AML-193 (cell line): Measurements from ENCODE around the gene KAT8.

Experiments used
- DNase-seq, 2 experiments: peaks; one replicate each; lab custom pipeline; 2025; lab: John Stamatoyannopoulos, UW

KAT8 gene

DNA sequence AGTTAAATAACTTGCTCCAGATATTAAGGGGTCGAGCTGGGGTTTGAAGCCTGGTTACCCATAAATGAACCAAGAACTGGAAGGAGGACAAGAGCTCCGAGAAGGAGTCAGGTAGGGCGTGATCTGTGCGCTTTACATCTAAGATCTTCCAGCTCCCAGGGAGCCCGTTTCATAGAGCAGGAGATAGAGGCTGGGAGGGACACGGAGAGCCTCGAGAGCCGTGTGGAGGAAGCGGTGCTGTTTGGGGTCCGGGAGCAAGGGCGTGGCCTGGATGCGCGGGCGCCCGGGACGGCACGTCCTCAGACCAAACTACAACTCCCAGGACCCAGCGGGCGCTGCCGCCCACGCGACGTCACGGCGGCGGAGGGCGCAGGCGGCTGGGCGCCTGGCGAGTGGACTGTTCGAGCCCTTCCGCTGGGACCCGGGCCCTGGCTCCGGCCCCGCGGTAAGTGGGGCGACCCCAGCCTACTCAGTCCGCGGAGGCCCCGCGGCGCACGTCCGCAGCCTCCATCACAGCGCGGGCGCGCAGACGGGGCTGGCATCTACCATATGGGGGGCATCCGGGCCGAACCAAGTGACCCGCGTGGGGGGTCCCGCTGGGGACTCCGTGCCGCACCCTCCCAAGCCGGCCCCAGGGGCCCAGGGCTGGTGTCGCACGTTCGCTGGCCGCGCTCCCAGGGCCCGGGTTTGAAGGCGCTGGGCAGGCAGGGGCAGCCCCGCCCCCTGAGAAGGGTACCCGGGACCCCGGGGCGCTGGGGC is 9.2 kb upstream of the KAT8 start, which contains the start of gene BCKDK:
Gene BCKDK (plus strand): TSS at position 352 of the 759 bp plus-strand sequence. CDS start 838 bp downstream, outside the sequence.
- DNase-seq = peak; percentile 62 to 72

DNA sequence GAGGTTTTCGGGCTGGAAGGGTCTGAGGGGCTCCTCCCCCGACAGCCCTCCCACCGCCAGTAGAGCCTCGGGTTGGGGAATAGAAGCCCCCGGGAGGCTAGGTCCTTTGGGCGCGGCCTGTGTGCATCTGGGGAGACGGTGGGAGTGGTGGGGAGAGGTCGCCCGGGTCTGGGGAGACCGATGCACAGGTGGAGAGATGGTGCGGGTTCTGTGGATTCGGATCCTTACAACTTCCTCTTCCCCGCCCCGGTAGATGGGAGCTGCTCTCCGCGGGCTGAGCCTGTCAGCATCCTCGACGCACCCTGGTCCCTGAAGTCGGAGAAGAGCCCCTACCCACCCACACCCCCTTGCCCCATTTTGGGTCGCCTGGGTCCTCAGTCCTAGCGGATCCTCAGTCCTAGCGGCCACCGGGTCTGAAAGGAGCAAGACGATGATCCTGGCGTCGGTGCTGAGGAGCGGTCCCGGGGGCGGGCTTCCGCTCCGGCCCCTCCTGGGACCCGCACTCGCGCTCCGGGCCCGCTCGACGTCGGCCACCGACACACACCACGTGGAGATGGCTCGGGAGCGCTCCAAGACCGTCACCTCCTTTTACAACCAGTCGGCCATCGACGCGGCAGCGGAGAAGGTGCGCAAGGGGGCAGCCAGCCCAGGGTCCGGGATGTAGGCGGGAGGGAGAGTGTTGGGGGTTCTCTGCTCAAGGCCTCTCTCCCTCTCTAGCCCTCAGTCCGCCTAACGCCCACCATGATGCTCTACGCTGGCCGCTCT is 8.5 kb upstream of the KAT8 start:
- no peak for DNase-seq

DNA sequence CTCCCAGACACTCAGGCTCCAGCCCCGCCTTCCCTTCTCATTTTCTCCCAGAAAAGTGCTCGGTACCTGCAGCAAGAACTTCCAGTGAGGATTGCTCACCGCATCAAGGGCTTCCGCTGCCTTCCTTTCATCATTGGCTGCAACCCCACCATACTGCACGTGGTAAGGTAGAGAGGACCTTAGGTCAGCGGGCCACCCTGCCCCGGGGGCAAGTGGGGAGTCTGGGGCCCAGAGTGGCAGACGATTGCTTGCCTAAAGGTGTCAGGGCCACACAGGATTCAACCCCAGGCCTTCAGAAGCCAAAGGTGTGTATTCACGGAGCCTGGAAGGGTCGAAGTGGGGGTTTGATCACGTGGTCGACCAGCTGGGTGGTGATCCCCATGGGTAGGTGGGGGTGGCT is 7.8 kb upstream of the KAT8 start:
- no peak for DNase-seq

DNA sequence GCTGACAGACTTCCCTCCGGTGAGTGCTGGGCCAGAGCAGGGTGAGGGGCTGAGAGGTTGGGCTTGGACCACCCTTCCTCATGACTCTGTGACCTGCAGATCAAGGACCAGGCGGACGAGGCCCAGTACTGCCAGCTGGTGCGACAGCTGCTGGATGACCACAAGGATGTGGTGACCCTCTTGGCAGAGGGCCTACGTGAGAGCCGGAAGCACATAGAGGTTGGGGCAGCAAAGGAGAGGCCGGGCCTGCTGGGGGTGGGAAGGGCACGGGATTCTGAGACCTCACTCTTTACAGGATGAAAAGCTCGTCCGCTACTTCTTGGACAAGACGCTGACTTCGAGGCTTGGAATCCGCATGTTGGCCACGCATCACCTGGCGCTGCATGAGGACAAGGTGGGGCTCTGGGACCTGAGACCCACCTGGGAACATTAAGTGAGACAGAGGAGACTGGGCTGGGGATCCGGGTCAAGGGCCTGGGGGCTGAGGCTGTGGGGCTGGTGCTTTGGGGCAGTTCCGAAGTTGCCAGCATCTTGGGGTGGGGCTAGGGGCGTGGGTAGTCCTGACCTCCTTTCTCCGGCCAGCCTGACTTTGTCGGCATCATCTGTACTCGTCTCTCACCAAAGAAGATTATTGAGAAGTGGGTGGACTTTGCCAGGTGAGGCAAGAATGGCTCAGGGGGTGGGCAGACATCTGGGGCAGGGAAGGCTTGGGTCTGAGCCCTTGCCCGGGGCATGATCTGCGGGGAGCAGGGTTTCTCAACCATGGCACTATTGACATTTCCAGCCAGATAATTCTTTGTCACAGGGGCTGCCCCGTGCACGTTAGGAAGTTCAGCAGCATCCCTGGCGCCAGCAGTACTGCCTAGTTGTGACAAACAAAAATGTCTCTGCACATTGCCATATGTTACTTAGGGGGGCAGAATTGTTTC is 7.1 kb upstream of the KAT8 start:
- no peak for DNase-seq

DNA sequence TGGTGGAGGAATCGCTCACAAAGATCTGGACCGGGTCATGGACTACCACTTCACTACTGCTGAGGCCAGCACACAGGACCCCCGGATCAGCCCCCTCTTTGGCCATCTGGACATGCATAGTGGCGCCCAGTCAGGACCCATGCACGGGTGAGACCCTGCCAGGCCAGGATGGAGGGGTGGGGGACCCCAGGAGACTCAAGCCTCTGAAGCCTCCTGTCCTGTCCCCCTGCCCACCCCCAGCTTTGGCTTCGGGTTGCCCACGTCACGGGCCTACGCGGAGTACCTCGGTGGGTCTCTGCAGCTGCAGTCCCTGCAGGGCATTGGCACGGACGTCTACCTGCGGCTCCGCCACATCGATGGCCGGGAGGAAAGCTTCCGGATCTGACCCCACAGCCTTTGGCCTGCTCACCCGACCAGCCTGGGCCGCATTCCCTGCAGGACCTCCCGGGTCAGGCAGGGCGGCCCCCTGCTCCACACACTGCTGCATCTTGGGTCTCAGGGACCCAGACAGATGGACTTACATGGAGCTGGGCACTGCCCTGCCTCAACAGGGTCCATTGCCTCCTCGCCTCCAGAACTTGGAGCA is 5.5 kb upstream of the KAT8 start:
- DNase-seq = no peak

DNA sequence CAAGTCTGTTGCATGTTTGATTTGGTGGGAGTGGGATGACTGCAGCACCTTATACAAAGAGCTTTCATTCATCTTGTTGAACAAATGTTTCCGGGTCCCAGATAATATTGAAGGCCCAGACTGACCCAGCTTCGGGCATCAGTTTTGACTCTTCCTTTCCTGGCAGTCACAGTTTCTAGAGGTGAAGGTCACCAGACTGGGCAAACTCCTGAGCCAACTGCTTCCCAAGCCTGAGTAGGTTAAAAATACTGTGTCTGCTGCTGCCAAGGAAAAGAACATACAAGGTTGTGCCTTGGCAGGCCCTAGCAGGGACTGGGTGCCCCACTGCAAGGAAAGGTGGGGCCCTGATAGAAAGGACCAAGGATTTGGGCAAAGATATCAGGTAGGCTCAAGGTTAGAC is 4.8 kb upstream of the KAT8 start:
- DNase-seq = no peak

DNA sequence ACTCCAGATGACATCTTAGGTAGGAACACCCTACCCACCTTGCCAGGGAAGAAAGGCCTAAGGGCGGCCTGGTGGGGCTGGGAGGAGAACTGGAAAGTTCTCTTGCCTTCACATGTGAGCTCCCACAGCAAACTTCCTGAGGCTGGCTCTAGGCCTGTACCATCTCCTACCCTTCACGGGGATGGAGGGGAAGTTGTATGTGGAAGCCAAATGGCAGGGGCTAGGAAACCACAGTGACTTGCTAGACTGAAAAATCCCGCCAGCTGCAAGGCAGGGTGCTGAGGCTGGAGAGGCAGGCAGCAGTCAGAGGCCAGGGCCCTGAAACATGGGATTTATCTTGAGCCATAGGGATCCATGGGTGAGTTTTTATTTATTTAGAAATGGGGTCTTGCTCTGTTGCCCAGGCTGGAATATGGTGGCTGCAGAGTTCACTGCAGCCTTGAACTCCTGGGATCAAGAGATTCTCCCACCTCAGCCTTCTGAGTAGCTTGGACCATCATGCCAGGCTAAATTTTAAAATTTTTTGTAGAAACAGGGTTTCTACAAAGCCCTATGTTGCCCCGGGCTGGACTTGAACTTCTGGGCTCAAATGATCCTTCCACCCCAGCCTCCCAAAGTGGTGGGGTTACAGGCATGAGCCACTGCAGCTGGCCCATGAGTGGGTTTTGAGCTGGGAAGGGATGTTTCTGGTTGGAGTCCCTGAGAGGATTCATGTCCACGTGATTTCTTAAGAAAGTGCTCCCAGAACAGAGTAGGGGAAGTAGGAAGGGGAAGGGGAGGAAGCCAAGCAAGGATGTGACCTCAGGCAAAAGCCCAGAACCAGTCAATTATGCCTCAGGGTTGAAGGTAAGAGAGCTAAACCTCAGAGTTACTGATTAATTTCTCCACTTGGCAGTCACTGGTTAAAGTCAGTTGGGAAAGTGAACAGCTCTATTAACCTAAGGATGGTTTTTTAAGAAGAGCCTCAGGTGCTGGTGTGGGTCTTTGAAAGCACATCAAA is 4.0 kb upstream of the KAT8 start:
- DNase-seq = peak; percentile 75 to 82

DNA sequence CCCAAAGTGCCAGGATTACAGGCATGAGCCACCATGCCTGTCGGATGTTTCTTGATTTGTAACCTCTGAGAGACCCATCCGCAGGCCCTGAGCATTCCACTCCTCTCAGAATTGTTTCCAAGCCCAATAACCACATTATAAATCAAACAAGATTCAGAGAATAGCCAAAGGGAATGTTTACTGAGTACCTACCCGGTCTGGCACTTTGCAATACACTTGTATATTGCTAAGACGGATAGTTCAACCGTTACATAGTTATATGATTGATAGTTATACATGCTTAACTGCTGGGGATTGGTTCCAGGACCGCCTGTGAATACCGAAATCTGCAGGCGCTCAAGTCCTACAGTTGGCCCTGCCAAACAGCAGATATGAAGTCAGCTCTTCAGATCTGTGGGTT is 3.0 kb upstream of the KAT8 start:
- no peak for DNase-seq

DNA sequence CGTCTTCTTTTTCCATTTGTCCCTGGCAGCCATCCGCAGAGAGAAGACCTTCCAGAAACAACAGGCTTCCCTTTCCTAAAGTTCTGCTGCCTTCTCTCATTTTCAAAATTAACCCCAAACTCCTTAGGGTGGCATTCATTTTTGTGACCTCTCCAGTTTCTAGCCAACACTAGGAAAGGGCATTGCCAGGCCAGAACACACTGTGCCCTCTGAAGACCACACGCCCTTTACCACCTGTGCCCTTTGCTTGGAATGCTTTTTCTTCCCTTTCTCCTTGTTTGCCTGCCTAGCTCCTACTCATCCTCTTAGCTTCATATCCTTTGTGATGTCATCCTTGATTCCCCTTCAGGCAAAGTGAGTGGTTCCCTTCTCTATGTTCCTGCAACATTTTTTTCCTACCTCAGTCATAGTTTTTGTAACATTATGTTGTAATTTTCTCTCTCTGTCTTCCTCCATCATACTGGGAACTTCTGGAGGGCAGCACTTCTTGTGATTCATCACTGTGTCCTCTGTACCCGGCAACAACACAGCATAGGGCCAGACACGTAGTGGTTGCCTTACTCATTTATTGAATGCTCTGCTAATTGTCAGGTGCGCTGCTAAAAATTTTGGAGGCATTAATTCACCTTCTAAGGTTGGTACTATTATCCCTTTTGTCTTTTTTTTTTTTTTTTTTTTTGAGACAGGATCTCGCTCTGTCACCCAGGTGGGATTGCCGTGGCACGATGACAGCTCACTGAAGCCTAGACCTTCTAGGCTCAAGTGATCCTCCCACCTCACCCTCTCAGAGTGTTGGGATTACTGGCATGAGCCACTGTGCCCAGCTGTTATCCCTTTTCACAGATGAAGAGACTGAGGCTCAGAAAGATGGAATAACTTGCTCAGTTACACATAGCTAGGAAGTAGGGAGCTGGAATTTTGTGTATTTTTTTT is 1.0 kb downstream of the KAT8 start:
- peak; percentile 57 to 64 for DNase-seq

DNA sequence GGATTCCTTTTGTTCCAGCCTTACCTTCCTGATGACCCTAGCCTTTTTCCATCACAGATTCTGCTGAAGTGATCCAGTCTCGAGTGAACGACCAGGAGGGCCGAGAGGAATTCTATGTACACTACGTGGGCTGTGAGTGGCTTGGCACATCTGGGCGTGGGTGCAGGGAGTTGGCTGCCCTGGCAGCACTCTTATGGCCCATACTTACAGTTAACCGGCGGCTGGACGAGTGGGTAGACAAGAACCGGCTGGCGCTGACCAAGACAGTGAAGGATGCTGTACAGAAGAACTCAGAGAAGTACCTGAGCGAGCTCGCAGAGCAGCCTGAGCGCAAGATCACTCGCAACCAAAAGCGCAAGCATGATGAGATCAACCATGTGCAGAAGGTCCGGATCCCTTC is 2.7 kb downstream of the KAT8 start:
- DNase-seq = no peak

DNA sequence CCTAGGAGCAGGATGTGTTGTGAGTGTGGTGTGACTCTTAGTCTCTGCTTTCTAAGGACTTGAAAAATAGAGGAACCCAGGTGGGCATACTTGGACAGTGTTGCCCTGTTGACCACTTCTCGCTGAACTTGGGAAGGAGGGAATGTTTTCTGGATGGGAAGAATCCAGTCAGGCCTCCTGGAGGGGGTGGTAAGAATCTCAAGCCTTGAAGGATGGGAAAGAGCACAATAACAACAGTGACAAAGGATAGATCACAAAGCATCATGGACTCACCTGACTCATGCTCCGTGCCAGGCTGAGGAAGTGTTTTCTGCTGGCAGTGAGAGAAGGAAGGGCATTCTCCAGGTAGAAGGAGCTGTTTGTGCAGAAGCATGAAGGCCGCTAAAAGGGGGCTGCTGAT is 8.4 kb downstream of the KAT8 start:
- DNase-seq = no peak

DNA sequence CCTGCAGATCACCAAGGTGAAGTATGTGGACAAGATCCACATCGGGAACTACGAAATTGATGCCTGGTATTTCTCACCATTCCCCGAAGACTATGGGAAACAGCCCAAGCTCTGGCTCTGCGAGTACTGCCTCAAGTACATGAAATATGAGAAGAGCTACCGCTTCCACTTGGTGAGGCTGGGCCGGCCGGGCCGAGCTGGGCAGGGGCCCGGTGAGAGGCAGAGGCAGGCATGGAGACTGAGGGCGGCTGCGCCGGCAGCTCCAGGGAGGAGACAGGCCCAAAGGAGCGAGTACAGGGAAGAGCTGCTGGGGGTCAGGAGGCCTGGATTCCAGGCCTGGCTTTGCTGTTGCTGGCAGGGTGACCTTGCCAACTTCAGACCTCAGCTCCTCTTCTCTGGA is 9.7 kb downstream of the KAT8 start:
- no peak for DNase-seq

DNA sequence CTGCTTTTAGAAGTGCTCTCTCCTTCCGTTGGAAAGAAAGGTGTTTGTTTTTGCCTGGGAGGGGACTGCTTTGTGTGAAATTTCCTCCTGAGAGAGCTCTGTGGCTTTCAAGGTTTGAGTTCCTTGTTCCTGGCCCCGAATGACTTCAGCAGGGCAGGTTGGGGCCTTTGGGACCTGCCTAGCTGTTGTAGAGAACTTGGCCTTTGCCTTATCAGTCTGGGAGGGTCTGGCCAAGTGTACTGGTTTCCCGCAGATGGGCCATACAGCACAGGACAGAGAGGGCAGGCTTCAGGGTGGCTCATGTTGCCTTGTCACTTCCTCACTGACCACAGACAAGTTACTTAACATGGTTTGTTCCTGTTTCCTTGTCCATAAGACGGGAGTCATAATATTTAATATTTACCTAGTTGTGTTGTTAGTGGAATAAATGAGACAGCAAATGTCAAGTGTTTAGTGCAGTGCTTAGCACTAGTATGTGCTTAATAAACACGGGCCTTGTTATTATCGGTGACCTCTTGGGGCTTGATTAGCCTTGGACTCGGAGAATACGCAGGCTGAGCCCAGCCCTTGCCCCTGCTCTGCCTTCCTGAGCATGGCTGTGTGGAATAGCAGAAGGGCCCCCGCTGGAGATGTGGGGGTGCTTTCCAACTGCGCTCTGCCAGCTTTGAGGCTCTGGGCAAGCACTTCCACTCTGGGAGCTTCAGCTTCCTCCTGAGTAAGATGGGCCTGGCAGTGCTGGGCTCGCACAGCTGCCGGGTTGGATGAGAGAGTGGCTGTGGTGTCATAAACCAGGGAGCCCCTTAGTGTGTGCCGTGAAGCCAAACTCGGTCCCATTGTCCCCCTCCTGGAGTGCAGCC is 11.5 kb downstream of the KAT8 start:
- DNase-seq = peak; percentile 99

DNA sequence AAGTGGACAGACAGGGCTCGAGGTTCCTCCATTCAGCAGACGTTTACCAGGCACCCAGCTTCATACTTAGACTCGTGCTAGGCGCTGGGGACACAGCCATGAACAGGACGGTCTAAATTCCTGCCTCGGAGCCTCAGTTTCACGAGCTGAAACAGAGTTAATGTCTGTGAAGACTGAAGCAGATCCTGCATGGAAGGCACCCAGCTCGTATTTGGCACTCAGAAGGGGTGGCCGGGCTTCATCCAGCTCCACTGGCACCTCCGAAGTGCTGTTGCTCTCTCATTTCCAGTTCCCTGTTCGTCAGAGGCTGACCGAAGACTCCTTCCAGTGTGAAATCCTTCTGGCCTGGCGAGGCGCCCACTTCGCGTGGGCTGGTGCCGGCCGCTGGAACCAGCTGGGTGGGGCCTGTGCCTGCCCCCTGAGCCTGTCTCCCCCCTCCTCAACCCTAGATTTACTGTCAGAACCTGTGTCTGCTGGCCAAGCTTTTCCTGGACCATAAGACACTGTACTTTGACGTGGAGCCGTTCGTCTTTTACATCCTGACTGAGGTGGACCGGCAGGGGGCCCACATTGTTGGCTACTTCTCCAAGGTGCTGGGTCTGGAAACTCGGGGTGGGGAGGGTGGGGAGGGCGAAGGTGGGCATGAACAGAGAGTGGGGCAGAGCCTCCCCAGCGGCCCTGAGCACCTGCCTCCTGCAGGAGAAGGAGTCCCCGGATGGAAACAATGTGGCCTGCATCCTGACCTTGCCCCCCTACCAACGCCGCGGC is 12.3 kb downstream of the KAT8 start:
- DNase-seq = peak; percentile 11 to 22

DNA sequence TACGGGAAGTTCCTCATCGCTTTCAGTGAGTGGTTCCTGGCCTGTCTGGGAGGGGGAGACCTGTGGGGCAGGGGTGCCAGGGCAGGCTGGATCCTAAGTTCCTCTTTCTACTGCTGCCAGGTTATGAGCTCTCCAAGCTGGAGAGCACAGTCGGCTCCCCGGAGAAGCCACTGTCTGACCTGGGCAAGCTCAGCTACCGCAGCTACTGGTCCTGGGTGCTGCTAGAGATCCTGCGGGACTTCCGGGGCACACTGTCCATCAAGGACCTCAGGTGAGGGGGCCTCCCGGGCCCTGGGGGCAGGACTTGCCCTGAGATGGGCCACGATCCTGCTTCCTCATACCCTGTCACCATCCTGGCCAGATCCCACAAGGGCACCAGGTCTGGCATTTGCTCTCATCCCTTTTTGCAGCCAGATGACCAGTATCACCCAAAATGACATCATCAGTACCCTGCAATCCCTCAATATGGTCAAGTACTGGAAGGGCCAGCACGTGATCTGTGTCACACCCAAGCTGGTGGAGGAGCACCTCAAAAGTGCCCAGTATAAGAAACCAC is 12.9 kb downstream of the KAT8 start:
- peak; percentile 67 to 73 for DNase-seq

DNA sequence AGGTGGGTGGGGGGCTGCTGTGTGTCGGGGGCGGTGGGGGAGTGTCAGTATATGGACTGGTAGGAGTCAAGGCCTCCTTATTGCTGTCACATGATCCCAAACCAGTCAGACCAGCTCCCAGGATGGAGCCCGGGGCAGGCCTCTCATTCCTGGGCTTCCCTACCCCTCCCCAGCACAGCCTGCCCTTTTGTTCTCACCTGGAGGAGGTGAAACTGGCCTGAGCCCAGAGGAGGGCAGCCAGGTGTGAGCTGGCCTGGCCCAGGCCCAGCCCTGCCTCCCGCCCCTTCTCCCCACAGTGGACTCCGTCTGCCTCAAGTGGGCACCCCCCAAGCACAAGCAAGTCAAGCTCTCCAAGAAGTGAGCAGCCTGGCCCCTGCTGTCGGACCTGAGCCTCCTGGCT is 13.4 kb downstream of the KAT8 start:
- DNase-seq = no peak

DNA sequence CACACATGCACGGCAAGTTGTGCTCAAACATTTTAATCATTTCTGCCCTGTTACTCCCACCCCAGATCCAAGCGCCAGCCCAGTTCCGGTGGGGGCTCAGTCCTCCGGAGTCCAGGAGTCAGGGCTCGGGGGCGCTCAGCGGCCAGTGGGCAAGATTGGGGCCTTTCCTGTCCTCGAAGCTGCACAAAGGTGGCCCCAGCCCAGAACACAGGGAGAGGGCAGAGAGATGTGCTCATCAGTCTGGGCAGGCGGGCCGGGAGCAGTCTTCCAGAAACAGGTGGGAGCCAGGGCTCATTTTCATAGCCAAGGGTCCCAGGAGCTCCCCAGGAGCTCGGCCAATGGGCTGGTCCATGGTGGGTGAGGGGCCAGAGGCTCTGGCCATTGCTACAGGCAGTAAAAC is 14.0 kb downstream of the KAT8 start:
- DNase-seq = no peak
